Measurements from ENCODE around the gene RABEP2. TPM values are rescaled to one million over a fixed set of nuclear protein-coding genes. Genes with fewer than 3 reads are reported as not detected.
"Not testable (repeated sequence)": the region's sequence is repeated elsewhere in the genome, so short reads cannot be mapped to it uniquely, and the experiment has no call there.

Gene RABEP2
- total RNA-seq, 1 donor from 2014 or later = 24.9 TPM

DNA sequence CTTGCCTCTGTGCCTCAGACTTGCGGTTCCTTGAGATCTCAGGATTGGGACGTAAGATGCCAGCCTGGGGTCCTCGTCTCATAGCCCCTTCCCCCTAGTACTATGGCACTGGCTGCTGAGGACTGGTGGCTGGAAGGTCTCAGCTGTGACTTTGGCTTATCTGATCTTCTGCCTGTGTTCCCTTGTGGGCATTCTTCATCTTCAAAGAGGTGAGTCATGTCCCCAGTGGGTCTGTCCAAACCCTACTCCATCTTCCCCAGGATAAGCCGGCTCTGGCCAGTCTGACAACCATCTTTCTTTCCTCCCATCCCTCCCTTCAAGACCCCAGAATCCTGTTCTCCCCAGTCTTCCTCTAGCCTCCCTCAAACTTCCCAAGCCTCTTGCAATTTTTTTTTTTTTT is 10.3 kb upstream of the RABEP2 start:
- intact Hi-C loops (cut with micrococcal nuclease) = loop anchor here (10.0 kb wide), 2 partner anchors 381 to 441 kb away; partner anchors contain the start of genes APOBR, CLN3 and SGF29

DNA sequence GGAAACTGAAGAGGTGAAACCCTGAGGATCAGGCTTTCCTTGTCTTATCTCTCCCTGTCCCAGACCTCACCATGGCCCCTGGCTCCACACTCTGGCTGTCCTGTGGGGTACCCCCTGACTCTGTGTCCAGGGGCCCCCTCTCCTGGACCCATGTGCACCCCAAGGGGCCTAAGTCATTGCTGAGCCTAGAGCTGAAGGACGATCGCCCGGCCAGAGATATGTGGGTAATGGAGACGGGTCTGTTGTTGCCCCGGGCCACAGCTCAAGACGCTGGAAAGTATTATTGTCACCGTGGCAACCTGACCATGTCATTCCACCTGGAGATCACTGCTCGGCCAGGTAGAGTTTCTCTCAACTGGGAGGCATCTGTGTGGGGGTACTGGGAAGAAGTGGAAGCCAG is 8.1 kb upstream of the RABEP2 start:
- intact Hi-C loops (cut with micrococcal nuclease) = loop anchor here (10.0 kb wide), 2 partner anchors 378 to 438 kb away; partner anchors contain the start of genes APOBR, CLN3 and SGF29

DNA sequence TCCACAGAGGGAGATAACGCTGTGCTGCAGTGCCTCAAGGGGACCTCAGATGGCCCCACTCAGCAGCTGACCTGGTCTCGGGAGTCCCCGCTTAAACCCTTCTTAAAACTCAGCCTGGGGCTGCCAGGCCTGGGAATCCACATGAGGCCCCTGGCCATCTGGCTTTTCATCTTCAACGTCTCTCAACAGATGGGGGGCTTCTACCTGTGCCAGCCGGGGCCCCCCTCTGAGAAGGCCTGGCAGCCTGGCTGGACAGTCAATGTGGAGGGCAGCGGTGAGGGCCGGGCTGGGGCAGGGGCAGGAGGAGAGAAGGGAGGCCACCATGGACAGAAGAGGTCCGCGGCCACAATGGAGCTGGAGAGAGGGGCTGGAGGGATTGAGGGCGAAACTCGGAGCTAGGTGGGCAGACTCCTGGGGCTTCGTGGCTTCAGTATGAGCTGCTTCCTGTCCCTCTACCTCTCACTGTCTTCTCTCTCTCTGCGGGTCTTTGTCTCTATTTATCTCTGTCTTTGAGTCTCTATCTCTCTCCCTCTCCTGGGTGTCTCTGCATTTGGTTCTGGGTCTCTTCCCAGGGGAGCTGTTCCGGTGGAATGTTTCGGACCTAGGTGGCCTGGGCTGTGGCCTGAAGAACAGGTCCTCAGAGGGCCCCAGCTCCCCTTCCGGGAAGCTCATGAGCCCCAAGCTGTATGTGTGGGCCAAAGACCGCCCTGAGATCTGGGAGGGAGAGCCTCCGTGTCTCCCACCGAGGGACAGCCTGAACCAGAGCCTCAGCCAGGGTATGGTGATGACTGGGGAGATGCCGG is 7.5 kb upstream of the RABEP2 start:
- intact Hi-C loops (cut with micrococcal nuclease) = loop anchor here (10.0 kb wide), 2 partner anchors 378 to 438 kb away; partner anchors contain the start of genes APOBR, CLN3 and SGF29

DNA sequence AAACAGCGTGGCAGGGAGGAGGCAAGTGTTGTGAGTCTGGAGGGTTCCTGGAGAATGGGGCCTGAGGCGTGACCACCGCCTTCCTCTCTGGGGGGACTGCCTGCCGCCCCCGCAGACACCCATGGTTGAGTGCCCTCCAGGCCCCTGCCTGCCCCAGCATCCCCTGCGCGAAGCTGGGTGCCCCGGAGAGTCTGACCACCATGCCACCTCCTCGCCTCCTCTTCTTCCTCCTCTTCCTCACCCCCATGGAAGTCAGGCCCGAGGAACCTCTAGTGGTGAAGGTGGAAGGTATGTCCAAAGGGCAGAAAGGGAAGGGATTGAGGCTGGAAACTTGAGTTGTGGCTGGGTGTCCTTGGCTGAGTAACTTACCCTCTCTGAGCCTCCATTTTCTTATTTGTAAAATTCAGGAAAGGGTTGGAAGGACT is 6.8 kb upstream of the RABEP2 start, which contains the start of gene CD19:
Gene CD19, plus strand, starts transcription at position 171 of the 425 bp plus-strand sequence. Its CDS starts 30 bp downstream, at position 201.
- intact Hi-C loops (cut with micrococcal nuclease) = loop anchor here (10.0 kb wide), 2 partner anchors 377 to 437 kb away; partner anchors contain the start of genes APOBR, CLN3 and SGF29

DNA sequence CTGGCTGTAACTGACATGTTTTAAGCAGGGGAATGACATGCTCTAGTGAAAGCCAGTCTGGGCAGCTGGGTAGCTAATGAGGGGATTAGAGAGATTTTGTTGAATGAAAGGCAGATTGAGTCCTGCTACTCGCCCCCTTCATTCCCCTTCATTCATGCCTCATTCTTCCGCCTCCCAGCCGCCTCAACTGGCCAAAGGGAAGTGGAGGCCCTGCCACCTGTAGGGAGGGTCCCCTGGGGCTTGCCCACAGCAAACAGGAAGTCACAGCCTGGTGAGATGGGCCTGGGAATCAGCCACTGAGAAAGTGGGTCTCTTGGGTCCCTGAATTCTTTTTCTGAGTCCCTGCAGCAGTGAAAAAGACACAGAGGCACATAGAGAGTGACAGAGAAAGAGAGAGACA is 5.6 kb upstream of the RABEP2 start:
- intact Hi-C loops (cut with micrococcal nuclease) = loop anchor here (10.0 kb wide), 2 partner anchors 376 to 436 kb away; partner anchors contain the start of genes APOBR, CLN3 and SGF29

DNA sequence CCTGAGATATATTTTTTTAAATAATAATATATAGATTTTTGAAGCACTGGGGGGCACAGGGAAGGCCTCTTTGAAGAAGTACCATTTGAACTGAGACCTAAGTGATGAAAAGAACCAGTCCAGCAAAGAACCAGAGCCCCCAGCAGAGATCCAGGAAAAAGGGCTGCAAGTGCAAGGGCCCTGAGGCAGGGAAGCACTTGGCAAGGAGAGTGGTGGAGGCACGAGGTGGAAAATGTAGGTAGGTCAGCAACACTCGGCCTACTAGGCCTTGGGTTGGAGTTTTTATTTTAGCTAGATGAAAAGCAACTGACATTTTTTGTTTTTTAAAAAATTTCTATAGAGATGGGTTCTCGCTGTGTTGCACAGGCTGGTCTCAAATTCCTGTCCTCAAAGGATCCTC is 5.2 kb upstream of the RABEP2 start:
- intact Hi-C loops (cut with micrococcal nuclease) = loop anchor here (10.0 kb wide), 2 partner anchors 375 to 435 kb away; partner anchors contain the start of genes APOBR, CLN3 and SGF29

DNA sequence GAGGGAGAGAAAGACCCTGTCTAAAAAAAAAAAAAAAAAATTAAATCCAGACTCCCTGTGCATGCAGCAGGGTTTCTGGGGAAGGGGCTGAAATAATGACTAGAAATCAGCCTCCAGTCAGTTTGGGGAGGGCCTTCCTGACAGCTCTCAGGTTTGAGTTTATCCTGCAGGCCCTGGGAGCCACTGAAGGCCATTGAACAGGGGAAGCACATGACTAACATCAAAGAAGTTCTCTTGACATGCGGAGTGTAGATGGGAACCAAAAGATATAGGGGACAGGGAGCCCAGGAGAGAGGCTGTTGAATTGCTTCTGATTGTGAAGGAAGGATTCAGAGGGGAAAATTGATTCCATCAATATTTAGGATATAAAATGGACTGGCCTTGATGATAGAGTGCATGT is 2.8 kb upstream of the RABEP2 start:
- intact Hi-C loops (cut with micrococcal nuclease) = no loop called here

DNA sequence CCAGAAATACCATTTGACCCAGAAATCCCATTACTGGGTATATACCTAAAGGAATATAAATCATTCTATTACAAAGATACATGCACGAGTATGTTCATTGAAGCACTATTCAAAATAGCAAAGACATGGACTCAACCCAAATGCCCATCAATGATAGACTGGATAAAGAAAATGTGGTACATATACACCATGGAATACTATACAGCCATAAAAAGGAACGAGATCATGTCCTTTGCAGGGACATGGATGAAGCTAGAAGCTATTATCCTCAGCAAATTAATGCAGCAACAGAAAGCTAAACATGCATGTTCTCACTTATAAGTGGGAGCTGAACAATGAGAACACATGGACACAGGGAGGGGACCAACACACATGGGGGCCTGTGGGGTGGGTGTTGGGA is 1.2 kb upstream of the RABEP2 start:
- intact Hi-C loops (cut with micrococcal nuclease) = not testable (repeated sequence)

DNA sequence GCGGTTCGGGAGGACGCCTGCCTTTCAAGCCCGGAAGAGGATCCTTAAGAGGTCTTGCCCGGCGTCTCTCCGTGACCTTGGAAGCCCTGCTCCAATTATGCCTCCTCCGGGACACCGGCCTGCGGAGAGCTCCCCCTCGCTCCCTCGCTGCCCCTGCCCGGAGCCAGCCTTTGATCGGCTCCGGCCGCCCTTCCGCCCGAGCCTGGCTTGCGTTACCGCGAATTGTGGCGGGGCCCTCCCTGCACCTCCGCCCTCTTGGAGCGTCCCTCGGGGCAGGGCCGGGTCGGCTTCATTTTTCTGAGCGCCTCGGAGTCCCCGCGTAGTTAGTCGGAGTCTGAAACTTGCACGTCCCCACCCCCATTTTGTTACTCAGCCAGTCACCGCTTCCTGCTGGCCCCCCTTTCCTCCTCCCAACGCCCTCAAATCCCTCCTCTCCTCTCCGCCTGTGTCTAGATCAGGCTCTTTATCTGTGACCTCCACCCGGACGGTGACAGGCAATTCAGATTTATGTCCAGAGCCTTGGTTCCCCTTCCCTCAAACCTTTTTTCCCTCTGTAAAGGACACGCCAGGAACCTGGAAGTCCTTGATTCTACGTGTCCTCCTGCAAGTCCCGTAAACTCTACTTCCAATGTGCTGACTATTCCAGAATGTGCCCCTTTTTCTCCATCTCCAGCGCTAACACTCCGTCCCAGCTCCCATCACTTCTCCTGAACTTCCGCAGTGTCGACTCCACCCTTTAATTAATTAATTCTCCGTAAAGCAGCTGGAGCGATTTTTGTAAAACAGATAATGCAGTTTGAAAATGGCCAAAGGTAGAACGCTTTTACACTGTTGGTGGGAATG is 569 bp upstream of the RABEP2 start:
- intact Hi-C loops (cut with micrococcal nuclease) = loop anchor here (1.0 kb wide), 6 partner anchors 11 to 101 kb away; partner anchors contain the start of genes NFATC2IP and SPNS1

DNA sequence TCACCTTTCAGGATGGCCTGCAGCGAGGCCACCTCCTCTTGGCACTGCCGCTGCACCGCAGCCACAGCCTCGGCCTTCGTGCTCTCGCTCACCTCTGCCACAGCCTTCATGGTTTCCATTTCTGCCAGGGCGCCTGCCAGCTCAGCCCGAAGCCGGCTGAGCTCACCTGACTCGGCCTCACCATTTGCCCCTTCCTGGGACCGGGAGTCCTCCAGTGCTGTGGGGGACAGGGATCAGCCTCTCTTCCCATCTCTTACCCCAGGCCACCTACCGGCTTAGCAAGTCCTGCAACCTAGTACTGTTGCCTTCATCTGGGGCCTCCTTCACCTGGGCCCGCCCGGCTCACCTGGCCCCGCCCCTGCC is 658 bp downstream of the RABEP2 start:
- intact Hi-C loops (cut with micrococcal nuclease) = loop anchor here (1.0 to 5.0 kb wide), 2 partner anchors 79 to 632 kb away; partner anchors contain the start of gene SBK1

DNA sequence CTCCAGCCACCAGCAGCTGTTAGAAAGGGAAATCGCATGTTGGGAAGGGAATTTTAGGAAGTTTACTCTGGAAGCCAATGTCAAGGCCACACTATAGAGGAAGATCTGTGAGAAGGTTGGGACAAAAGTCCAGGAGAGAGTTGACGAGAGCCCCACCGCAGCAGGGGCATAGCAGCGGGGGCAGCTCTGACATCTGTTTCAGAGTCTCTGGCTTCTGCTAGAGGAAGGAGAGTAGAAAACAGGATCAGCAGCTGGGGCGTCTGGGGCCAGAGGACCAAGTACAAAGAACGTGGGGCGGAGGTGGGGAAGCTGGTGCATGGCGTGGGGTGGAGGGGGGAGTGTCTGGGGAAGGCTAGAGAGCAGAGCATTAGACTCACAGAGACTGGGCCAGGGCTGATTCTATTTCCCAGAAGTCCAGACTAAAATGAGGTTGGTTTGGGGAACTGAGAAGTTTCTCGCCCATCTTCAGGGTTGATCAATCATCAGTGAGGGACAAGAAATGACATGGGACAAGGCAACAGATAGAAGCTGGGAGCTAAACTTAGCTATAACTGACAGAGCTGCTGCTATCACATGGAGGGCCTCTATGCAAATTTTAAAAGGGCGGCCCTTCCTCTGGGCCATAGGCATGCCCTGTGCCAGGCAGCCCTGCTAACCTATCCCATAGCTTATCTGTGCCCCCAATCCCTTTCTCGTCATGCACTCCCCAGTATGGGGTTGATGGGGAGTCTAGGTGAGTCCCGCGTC is 1.2 kb downstream of the RABEP2 start:
- intact Hi-C loops (cut with micrococcal nuclease) = loop anchor here (1.0 to 5.0 kb wide), 2 partner anchors 79 to 632 kb away; partner anchors contain the start of gene SBK1

DNA sequence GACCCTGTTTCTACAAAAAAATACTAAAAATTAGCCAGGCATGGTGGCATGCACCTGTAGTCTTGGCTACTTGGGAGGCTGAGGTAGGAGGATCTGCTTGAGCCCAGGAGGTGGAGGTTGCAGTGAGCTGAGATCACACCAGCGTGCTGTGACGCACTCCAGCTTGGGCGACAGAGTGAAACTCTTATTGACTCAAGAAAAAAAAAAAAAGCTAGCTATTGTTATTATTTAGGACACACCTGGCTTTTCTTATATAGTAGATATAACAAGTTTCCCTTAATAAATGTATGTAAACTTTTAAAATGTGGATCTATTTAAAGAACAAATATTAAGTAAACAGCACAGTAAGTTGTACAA is 1.8 kb downstream of the RABEP2 start:
- intact Hi-C loops (cut with micrococcal nuclease) = loop anchor here (5.0 kb wide), 1 partner anchor 631 kb away; the partner anchor contains the start of gene SBK1

DNA sequence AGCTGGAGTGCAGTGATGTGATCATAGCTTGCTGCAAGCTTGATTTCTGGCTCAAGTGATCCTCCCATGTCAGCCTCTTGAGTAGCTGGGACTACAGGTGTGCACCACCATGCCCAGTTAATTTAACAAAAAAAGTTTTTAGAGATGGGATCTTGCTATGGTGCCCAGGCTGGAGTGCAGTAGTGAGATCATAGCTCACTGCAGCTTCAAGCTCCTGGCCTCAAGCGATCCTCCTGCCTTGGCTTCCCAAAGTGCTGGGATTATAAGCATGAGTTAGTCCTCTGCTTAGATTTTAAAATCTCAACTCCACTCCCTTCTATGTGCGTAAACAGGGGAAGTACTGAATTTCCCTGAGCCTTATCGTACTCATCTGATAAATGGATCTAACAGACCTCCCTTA is 6.3 kb downstream of the RABEP2 start:
- intact Hi-C loops (cut with micrococcal nuclease) = no loop called here

DNA sequence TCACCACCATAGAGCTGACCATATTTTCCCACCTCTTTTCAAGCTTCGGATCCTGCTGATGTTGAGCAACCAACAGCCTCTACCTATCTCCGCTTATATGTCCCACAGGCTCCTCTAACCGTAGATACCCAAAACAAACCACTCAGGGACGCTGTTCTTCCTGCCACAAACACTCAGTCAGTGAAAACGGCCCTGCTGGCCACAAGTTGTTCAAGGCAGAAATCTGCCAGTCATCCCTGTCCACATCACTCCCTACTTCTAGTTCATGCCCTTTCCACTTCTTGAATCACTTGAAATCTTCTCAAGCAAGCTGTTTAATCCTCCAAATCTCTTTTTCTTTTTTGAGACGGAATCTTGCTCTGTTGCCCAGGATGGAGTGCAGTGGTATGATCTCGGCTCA is 7.9 kb downstream of the RABEP2 start:
- intact Hi-C loops (cut with micrococcal nuclease) = no loop called here

DNA sequence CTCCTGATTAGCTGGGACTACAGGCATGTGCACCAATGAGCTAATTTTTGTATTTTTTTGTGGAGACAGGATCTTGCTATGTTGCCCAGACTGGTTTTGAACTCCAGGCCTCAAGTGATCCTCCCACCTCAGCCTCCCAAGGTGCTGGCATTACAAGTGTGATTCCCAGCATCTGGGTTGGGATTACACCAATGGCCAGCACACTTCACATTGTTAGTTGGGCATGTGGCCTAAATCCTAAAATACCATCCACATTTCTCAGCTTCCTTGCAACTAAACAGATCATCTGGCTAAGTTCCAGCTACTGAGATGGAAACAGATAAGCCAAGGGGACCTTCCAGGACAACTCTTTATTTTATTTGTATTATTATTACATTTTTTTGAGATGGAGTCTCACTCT is 9.9 kb downstream of the RABEP2 start:
- intact Hi-C loops (cut with micrococcal nuclease) = no loop called here

DNA sequence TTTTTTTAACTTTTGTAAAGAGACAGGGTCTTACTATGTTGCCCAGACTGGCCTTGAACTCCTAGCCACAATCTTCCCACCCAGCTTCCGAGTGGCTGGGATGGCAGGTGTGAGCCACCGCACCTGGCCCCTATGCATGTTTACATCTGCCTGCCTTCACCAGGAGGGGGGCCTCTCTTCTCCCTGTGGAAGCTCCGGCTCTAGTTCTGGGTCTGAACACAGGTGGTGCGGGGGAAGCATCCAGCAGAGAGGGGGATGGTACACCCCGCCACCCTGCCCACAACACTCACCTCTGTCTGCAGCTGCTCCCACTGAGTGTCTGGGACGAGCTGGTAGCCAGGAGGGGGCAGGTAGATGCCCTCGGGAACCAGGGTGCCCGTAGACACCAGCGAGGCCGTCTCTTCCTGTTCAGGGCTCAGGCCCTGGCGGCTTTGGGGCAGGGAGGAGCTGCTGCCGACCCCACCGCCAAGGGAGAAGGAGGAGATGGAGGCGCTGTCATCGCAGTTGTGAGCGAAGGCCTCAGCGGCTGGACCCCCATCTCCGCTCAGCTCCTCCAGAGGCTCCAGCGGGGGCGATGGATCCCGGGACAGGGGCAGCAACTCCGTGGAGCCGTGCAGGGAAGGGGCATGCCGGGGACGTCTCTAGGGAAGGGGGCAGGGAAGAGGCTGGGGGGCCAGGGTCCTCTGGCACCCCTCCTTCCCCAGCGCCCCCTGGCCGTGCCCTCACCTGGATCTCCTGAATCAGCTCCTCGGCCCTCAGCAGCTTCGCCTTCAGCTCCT is 10.9 kb downstream of the RABEP2 start:
- intact Hi-C loops (cut with micrococcal nuclease) = no loop called here

DNA sequence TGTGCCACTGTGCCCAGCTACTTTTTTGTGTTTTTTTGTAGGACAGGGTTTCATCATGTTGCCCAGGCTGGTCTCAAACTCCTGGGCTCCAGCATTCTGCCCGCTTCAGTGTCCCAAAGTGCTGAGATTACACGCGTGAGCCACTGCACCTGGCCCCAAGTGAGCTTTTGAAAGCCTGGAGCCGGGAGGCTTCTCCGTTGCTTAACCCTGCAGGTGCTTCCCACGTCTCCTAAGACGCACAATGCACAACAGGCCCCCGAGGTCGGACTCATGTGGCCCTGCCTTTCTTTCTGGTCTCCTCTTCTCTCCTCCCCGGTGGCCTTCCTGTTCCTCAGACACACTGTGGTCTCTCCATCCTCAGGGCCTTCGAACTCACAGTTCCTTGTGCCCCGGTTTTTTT is 12.5 kb downstream of the RABEP2 start:
- intact Hi-C loops (cut with micrococcal nuclease) = no loop called here

DNA sequence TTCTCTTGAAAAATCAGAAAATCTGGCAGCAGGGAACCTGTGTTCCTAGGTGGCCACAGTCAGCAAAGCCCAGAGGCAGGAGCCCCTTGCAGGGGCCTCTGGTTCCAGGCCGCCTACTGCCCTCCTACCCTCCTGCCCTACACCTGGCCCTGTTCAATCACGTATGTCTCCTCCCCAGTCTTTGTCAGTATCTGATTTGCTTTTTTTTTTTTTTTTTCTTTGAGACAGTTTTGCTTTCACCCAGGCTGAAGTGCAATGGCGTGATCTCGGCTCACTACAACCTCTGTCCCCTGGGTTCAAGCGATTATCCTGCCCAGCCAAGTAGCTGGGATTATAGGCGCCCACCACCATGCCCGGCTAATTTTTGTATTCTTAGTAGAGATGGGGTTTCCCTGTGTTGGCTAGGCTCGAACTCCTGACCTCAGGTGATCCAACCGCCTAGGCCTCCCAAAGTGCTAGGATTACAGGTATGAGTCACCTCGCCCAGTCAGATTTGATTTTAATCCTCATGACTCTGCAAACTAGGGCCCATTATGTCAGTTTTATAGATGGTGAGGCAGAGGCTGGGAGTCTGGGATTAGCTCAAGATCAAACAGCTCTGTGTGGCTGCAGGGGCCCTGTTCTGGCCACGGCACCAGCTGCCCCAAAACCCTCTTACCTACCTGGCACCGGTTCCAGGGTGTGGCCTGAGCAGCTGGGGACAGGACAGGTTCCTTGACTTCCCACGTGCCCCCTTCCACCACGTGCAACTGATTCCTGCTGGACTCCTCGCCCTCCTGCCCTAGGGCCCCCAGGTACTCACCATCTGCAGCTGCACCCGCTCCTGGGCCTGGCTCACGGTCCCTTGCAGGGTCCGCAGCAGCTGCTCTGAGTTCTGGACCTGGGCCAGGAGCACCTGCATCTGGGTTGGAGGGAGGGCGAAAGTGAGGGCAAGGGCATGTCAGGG is 14.7 kb downstream of the RABEP2 start:
- intact Hi-C loops (cut with micrococcal nuclease) = no loop called here

DNA sequence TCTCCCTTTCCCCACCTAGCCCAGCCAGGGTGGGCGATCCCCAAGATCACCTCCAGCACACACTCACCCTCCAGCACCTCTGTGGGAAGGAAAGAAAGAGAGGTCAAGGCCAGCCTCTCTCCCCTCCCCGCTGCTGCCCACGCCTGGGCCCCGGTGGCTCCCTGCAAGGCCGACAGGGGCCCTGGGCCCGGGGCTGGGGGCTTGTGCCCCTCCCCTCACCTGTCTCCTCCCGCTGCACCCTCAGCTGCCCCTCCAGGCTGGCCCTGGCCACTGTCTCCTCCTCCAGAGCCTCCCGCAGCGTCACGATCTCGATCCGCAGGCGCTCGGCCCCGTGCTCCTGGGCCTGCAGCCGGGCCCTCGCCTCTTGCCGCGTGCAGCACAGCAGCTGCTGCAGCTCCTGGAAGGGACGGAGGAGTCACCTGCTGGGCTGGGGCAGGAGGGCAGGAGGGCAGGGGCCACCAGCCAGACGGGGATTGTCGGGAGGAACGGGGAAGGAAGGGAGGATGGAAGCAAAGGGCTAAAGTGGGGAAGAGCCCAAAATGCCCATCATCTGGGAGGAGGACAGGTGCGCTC is 19.2 kb downstream of the RABEP2 start:
- intact Hi-C loops (cut with micrococcal nuclease) = no loop called here

Data from T-helper 1 cell treated with Interleukin-12 subunit alpha and Interleukin-12 subunit beta and Interleukin-4 antibody, amounts not matched to agents 30 ng/mL and 1 ng/mL, for 36 hours (primary cell).